OCI-LY1 (cell line): ENCODE data around the gene HTT.

Experiments used
- H2AFZ ChIP-seq: fragments of 200-600 bp; sonication (generic), shearing (Covaris generic); 2 replicates; pipeline ENCODE4 v1.6.0; 2014; ENCODE audit warnings: antibody characterized with exemption, mild to moderate bottlenecking, low read length
- H3F3A ChIP-seq: fragments of 200-600 bp; sonication (generic), shearing (Covaris generic); 2 replicates; pipeline ENCODE4 v1.6.0; 2014; ENCODE audit warnings: mild to moderate bottlenecking, antibody characterized with exemption, low read length, moderate library complexity; ENCODE audit not compliant: insufficient read depth
- H3K27ac ChIP-seq: fragments of 200-600 bp; sonication (generic); 2 replicates; pipeline ENCODE4 v1.5.1; 2014; ENCODE audit warnings: low read length, mixed run types, mild to moderate bottlenecking, low read depth; ENCODE audit not compliant: poor library complexity, severe bottlenecking
- H3K27me3 ChIP-seq: fragments of 200-600 bp; sonication (generic); 2 replicates; pipeline ENCODE4 v1.6.0; 2014; ENCODE audit warnings: antibody characterized with exemption, mild to moderate bottlenecking, low read length, moderate library complexity; ENCODE audit not compliant: insufficient read depth
- H3K36me3 ChIP-seq: fragments of 200-600 bp; sonication (generic); 2 replicates; pipeline ENCODE4 v1.6.1; 2014; ENCODE audit warnings: mild to moderate bottlenecking, antibody characterized with exemption, low read length, moderate library complexity, mixed read lengths; ENCODE audit not compliant: insufficient read depth
- H3K4me1 ChIP-seq: fragments of 200-600 bp; sonication (generic); 2 replicates; pipeline ENCODE4 v1.5.1; 2014; ENCODE audit warnings: mild to moderate bottlenecking, low read length, moderate library complexity; ENCODE audit not compliant: insufficient read depth, severe bottlenecking
- H3K4me2 ChIP-seq: fragments of 200-600 bp; sonication (generic), shearing (Covaris generic); 2 replicates; pipeline ENCODE4 v1.6.1; 2014; ENCODE audit warnings: low read length
- H3K4me3 ChIP-seq: fragments of 200-600 bp; sonication (generic); 2 replicates; pipeline ENCODE4 v1.5.1; 2014; ENCODE audit warnings: low read length, low read depth, mild to moderate bottlenecking, mixed read lengths; ENCODE audit not compliant: poor library complexity, severe bottlenecking
- H3K79me2 ChIP-seq: fragments of 200-600 bp; shearing (Covaris generic); 2 replicates; pipeline ENCODE4 v1.6.1; 2016; ENCODE audit warnings: mixed run types, low read length, mixed read lengths; ENCODE audit not compliant: insufficient read depth
- H3K9ac ChIP-seq: fragments of 200-600 bp; sonication (generic), shearing (Covaris generic); 2 replicates; pipeline ENCODE4 v1.6.1; 2014; ENCODE audit warnings: mild to moderate bottlenecking, low read length, mixed read lengths
- H3K9me2 ChIP-seq: fragments of 200-600 bp; sonication (generic), shearing (Covaris generic); 2 replicates; pipeline ENCODE4 v1.6.1; 2014; ENCODE audit warnings: low read depth, mild to moderate bottlenecking, low read length, mixed read lengths
- H3K9me3 ChIP-seq: fragments of 200-600 bp; shearing (Covaris generic); 2 replicates; pipeline ENCODE4 v1.6.1; 2014; ENCODE audit warnings: low read length, mixed read lengths
- H4K20me1 ChIP-seq: fragments of 200-600 bp; sonication (generic), shearing (Covaris generic); 2 replicates; pipeline ENCODE4 v1.6.0; 2016; ENCODE audit warnings: mild to moderate bottlenecking, low read length; ENCODE audit not compliant: insufficient read depth
- EZH2 ChIP-seq: fragments of 200-600 bp; sonication (generic), shearing (Covaris generic); IDR thresholded peaks from 2 replicates; pipeline ENCODE4 v1.8.0; 2017; ENCODE audit warnings: borderline replicate concordance, mixed run types, mild to moderate bottlenecking, antibody characterized with exemption, low read length, moderate library complexity, mixed read lengths
- TF ChIP-seq, protein P1 (sequence below): fragments of 200-600 bp; sonication (generic), shearing (Covaris generic); IDR thresholded peaks from 2 replicates; pipeline ENCODE4 v1.5.1; 2017; ENCODE audit warnings: mild to moderate bottlenecking, antibody characterized with exemption, low read length, moderate library complexity, mixed read lengths

HTT gene

DNA sequence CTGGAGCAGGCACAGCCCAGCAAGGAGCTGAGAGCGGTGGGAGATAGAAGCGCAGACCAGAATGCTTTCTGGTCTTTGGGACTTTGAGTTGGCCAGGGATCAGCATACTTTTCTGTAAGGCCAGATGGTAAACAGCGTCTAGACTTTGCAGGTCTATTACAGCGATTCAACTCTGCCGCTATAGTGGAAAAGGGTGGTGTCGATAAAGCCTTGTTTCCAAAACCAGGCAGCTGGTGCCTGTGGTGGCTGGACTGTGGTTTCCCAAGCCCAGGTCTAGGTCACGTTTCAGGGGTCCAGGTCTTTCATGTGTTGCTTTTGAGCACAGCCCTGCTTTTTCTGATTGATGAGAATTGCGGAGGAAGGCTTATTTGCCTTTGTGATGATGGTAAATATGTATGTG lies 40.2 kb upstream of the HTT start:
- H2AFZ ChIP-seq, result no peak overlapping the region
- H3K27ac ChIP-seq, result no peak overlapping the region
- no peaks in the 10 kb centered on the region for H3K27me3 ChIP-seq
- no peaks in the 10 kb centered on the region for H3F3A ChIP-seq
- H4K20me1 ChIP-seq, result no peaks in the 10 kb centered on the region
- H3K9ac ChIP-seq, result no peak overlapping the region
- H3K36me3 ChIP-seq, result no peaks in the 10 kb centered on the region
- H3K79me2 ChIP-seq, result no peaks in the 10 kb centered on the region
- no peak overlapping the region for H3K4me3 ChIP-seq
- H3K9me3 ChIP-seq, result no peaks in the 10 kb centered on the region
- H3K9me2 ChIP-seq, result no peaks in the 10 kb centered on the region
- no peak for TF ChIP-seq EZH2
- TF ChIP-seq, protein P1, sequence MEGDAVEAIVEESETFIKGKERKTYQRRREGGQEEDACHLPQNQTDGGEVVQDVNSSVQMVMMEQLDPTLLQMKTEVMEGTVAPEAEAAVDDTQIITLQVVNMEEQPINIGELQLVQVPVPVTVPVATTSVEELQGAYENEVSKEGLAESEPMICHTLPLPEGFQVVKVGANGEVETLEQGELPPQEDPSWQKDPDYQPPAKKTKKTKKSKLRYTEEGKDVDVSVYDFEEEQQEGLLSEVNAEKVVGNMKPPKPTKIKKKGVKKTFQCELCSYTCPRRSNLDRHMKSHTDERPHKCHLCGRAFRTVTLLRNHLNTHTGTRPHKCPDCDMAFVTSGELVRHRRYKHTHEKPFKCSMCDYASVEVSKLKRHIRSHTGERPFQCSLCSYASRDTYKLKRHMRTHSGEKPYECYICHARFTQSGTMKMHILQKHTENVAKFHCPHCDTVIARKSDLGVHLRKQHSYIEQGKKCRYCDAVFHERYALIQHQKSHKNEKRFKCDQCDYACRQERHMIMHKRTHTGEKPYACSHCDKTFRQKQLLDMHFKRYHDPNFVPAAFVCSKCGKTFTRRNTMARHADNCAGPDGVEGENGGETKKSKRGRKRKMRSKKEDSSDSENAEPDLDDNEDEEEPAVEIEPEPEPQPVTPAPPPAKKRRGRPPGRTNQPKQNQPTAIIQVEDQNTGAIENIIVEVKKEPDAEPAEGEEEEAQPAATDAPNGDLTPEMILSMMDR, result no peak
- H3K4me1 ChIP-seq, result no peaks in the 10 kb centered on the region
- H3K4me2 ChIP-seq, result no peak overlapping the region

GRCh38 chr4:3035249-3035648 lies 39.2 kb upstream of the HTT start:
- Histone ChIP-seq H3K9ac (no peak overlapping the region), H2AFZ (no peak overlapping the region), H3K79me2 (no peaks in the 10 kb centered on the region), H3K9me2 (no peaks in the 10 kb centered on the region), H3K9me3 (no peaks in the 10 kb centered on the region), H3K36me3 (no peaks in the 10 kb centered on the region), H3K27me3 (no peaks in the 10 kb centered on the region), H3K4me1 (no peaks in the 10 kb centered on the region), H3K27ac (no peak overlapping the region), H3K4me3 (no peak overlapping the region), H3F3A (no peaks in the 10 kb centered on the region), H3K4me2 (no peak overlapping the region), H4K20me1 (no peaks in the 10 kb centered on the region)
- no peak for TF ChIP-seq EZH2
- TF ChIP-seq, protein P1, result no peak

DNA sequence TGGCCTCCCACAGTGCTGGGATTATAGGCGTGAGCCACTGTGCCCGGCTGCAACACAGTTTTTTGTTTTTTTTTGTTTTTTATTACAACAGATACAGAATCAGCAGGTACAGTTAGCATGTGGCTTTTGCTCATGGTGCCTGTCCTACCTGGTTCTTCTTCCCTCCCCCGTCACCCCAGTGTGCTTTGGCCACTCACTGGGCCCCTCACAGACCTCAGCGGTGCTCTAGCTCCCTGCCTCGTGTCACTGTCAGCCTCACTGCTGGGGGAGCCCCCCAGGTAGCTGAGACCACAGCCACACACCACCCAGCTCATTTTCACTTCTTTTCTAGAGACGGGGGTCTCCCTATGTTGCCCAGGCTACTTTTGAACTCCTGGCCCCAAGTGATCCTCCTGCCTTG lies 38.8 kb upstream of the HTT start:
- Histone ChIP-seq H3K9ac (no peak overlapping the region), H3K27ac (no peak overlapping the region), H3K4me2 (no peak overlapping the region), H3K4me3 (no peak overlapping the region), H2AFZ (no peak overlapping the region), H3K4me1 (peaks cover 2% of the 10 kb centered on the region), H3K9me2 (no peaks in the 10 kb centered on the region), H3K27me3 (no peaks in the 10 kb centered on the region), H3F3A (no peaks in the 10 kb centered on the region), H3K36me3 (no peaks in the 10 kb centered on the region), H3K79me2 (no peaks in the 10 kb centered on the region), H4K20me1 (no peaks in the 10 kb centered on the region), H3K9me3 (no peaks in the 10 kb centered on the region)
- no peak for TF ChIP-seq EZH2
- TF ChIP-seq, protein P1, result no peak
